HCT116 (cell line): ENCODE measurements around the gene ADD3. TPM values are rescaled to one million over a fixed set of nuclear protein-coding genes. Genes with fewer than 3 reads are reported as not detected.

Source experiments
- ATAC-seq: fragments of 200-7000 bp; cut with Tn5 transposase; 2 replicates; pipeline ENCODE4 v1.9.1; 2020; ENCODE audit warnings: mild to moderate bottlenecking, moderate library complexity
- BruUV-seq: library from RNA; stranded (reverse); fragments of 400-500 nt; replicated peaks from 2 replicates; lab custom pipeline; 2021; lab: Mats Ljungman, UMichigan
- CTCF ChIA-PET: fragments of 300-600 bp; sonication (Branson Sonifier 250); formaldehyde crosslinking; loops from one replicate; lab custom pipeline; 2021; ENCODE audit warnings: antibody characterized with exemption; lab: Charles Lee
- POLR2A ChIA-PET: fragments of 300-600, 350-600 bp; sonication (Branson Sonifier 250); formaldehyde crosslinking; loops from one replicate; lab custom pipeline; 2021; ENCODE audit warnings: antibody characterized with exemption; lab: Charles Lee
- RAD21 ChIA-PET, 2 experiments: fragments of 300-600 bp; sonication (Branson Sonifier 250); formaldehyde crosslinking; loops; one replicate each; lab custom pipeline; 2023; ENCODE audit warnings: low total read pairs in 2 of 2; ENCODE audit not compliant: uncharacterized antibody in 2 of 2, unreplicated experiment in 2 of 2, low non-redundant PET in 1 of 2; lab: Charles Lee
- DNase-seq: peaks from one replicate; pipeline ENCODE4 v3.0.0-alpha.2; 2010; ENCODE audit warnings: low read depth, low spot score
- H2AFZ ChIP-seq: fragments of 200-600 bp; shearing (Covaris generic), sonication (generic); 2 replicates; pipeline ENCODE4 v1.6.1; 2017; ENCODE audit warnings: low read depth, mixed run types, mixed read lengths, antibody characterized with exemption, low read length; ENCODE audit not compliant: poor library complexity, severe bottlenecking
- H3K27ac ChIP-seq: 2 replicates; pipeline ENCODE4 v1.5.1; 2012; ENCODE audit warnings: low read depth, low read length
- H3K27me3 ChIP-seq: fragments of 200-600 bp; sonication (generic); 2 replicates; pipeline ENCODE4 v1.6.1; 2016; ENCODE audit warnings: mixed run types, low read length, mixed read lengths; ENCODE audit not compliant: insufficient read depth
- H3K36me3 ChIP-seq, 2 experiments: fragments of 200-500 bp in 1 of 2; fragments of 200-600 bp in 1 of 2; sonication (Bioruptor generic) in 1 of 2; sonication (generic) in 1 of 2; 2 replicates each; pipeline versions ENCODE4 v1.5.1 to v1.6.1; 2014 to 2016; ENCODE audit warnings: low read length in 2 of 2, inconsistent platforms in 1 of 2, mixed read lengths in 1 of 2, mixed run types in 1 of 2; ENCODE audit not compliant: insufficient read depth in 2 of 2, control insufficient read depth in 1 of 2
- H3K4me1 ChIP-seq, 2 experiments: fragments of 200-600 bp in 1 of 2; sonication (generic) in 1 of 2; 2 replicates each; pipeline versions ENCODE4 v1.5.1 to v1.6.1; 2012 to 2017; ENCODE audit warnings: low read length in 2 of 2, inconsistent platforms in 1 of 2, mild to moderate bottlenecking in 1 of 2, mixed read lengths in 1 of 2, mixed run types in 1 of 2, moderate library complexity in 1 of 2; ENCODE audit not compliant: insufficient read depth in 2 of 2, control insufficient read depth in 1 of 2
- H3K4me2 ChIP-seq: fragments of 200-600 bp; sonication (generic); 2 replicates; pipeline ENCODE4 v1.6.1; 2017; ENCODE audit warnings: mixed run types, low read length, mixed read lengths
- H3K4me3 ChIP-seq, 2 experiments: fragments of 200-600 bp in 1 of 2; sonication (generic) in 1 of 2; replicated peaks in 1 of 2; 2 replicates each; pipeline ENCODE4 v1.5.1; 2011 to 2016; ENCODE audit warnings: low read length in 2 of 2, control low read depth in 1 of 2, low read depth in 1 of 2, mild to moderate bottlenecking in 1 of 2, mixed read lengths in 1 of 2, mixed run types in 1 of 2
- H3K79me2 ChIP-seq: fragments of 200-600 bp; sonication (generic); 2 replicates; pipeline ENCODE4 v1.6.1; 2017; ENCODE audit warnings: mild to moderate bottlenecking, mixed run types, low read length, moderate library complexity, mixed read lengths; ENCODE audit not compliant: insufficient read depth
- H3K9ac ChIP-seq: fragments of 200-600 bp; sonication (generic); 2 replicates; pipeline ENCODE4 v1.6.1; 2016; ENCODE audit warnings: low read length, mixed read lengths
- H3K9me2 ChIP-seq: fragments of 200-600 bp; sonication (generic), shearing (Covaris generic); 2 replicates; pipeline ENCODE4 v1.6.1; 2017; ENCODE audit warnings: mixed run types, mild to moderate bottlenecking, moderate library complexity; ENCODE audit not compliant: insufficient read depth
- H3K9me3 ChIP-seq, 2 experiments: fragments of 200-500 bp in 1 of 2; fragments of 200-600 bp in 1 of 2; sonication (Bioruptor generic) in 1 of 2; sonication (generic) in 1 of 2; 2 replicates each; pipeline ENCODE4 v1.6.1; 2014 to 2017; ENCODE audit warnings: low read length in 2 of 2, mixed read lengths in 2 of 2, inconsistent platforms in 1 of 2, low read depth in 1 of 2, mild to moderate bottlenecking in 1 of 2, mixed run types in 1 of 2, moderate library complexity in 1 of 2; ENCODE audit not compliant: control insufficient read depth in 1 of 2, insufficient read depth in 1 of 2
- H4K20me1 ChIP-seq: fragments of 200-600 bp; sonication (generic), shearing (Covaris generic); 2 replicates; pipeline ENCODE4 v1.6.1; 2017; ENCODE audit warnings: mixed run types, mild to moderate bottlenecking, moderate library complexity; ENCODE audit not compliant: insufficient read depth
- EZH2 ChIP-seq: fragments of 200-600 bp; sonication (generic); IDR thresholded peaks from 2 replicates; pipeline ENCODE4 v1.6.1; 2017; ENCODE audit warnings: antibody characterized with exemption, mixed run types
- FOSL1 ChIP-seq: IDR thresholded peaks from 2 replicates; pipeline ENCODE4 v1.6.1; 2012; ENCODE audit warnings: low read depth
- POLR2A ChIP-seq: IDR thresholded peaks from 2 replicates; pipeline ENCODE4 v1.7.0; 2011; ENCODE audit warnings: borderline replicate concordance; ENCODE audit not compliant: insufficient read depth, insufficient read length; ENCODE audit errors: extremely low read depth
- SIN3A ChIP-seq: IDR thresholded peaks from 2 replicates; pipeline ENCODE4 v1.6.1; 2012; ENCODE audit warnings: low read depth
- SP1 ChIP-seq: IDR thresholded peaks from 2 replicates; pipeline ENCODE4 v1.6.1; 2012; ENCODE audit warnings: low read depth
- SRF ChIP-seq: IDR thresholded peaks from 2 replicates; pipeline ENCODE4 v1.6.1; 2012; ENCODE audit warnings: low read depth
- intact Hi-C: fragments of 100-400 bp; cut with micrococcal nuclease; formaldehyde crosslinking; loops from 2 replicates; pipeline ENCODE4 v1.10.0; 2022
- total RNA-seq: library from RNA; stranded (reverse); gene quantifications from one replicate; pipeline ENCODE4 v1.2.1, GENCODE V29; 2021; ENCODE audit not compliant: unreplicated experiment
- TF ChIP-seq, protein P1 (sequence below): IDR thresholded peaks from 2 replicates; pipeline ENCODE4 v1.6.1; 2012
- TF ChIP-seq, protein P2 (sequence below): IDR thresholded peaks from 2 replicates; pipeline ENCODE4 v1.6.1; 2011; ENCODE audit warnings: mild to moderate bottlenecking, low read length, moderate library complexity; ENCODE audit not compliant: insufficient replicate concordance; ENCODE audit errors: extremely low read depth
- TF ChIP-seq, protein P3 (sequence below), 3 experiments: fragments of 200-600 bp in 1 of 3; sonication (generic) in 1 of 3; IDR thresholded peaks in 2 of 3; conservative IDR thresholded peaks in 1 of 3; 2 replicates each; pipeline ENCODE4 v1.5.1; 2012 to 2017; ENCODE audit warnings: low read depth in 2 of 3, low read length in 2 of 3, antibody characterized with exemption in 1 of 3, borderline replicate concordance in 1 of 3, control low read depth in 1 of 3, mild to moderate bottlenecking in 1 of 3, mixed read lengths in 1 of 3, mixed run types in 1 of 3, moderate library complexity in 1 of 3; ENCODE audit not compliant: insufficient read depth in 1 of 3

Gene ADD3
- total RNA-seq, 1 experiment from 2014 or later, result 41.1 TPM

DNA sequence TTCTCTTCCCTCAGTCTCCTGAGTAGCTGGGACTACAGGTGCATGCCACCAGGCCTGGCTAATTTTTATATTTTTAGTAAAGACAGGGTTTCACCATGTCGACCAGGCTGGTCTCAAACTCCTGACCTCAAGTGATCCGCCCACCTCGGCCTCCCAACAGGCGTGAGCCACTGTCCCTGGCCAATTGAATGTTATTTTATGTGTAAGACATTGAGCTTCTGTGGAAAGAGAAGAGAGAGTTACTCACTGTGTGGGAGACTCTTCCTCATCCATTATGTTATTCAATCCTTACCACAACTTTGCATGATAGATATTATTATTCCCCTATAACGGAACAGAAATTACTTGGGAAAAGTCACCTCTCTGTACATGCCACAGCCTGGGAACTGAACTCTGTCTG is 167.0 kb downstream of the ADD3 start:
- Histone ChIP-seq H4K20me1 (no peaks in the 10 kb centered on the region), H3K27ac (no peak overlapping the region), H2AFZ (no peak overlapping the region), H3K36me3 (no peaks in the 10 kb centered on the region), H3K4me1 (peaks cover 0 to 10% of the 10 kb centered on the region in 2 experiments; a peak in 2 of 4 replicates), H3K4me2 (no peak overlapping the region), H3K9ac (no peak overlapping the region), H3K9me2 (no peaks in the 10 kb centered on the region), H3K4me3 (no peak overlapping the region), H3K9me3 (no peaks in the 10 kb centered on the region), H3K27me3 (peaks cover 4% of the 10 kb centered on the region), H3K79me2 (no peaks in the 10 kb centered on the region)
- POLR2A ChIA-PET, result no interaction called here
- DNase-seq, result no peak
- no TSS peak for BruUV-seq
- no peak for ATAC-seq
- RAD21 ChIA-PET, result no interaction called here
- TF ChIP-seq, protein P1, sequence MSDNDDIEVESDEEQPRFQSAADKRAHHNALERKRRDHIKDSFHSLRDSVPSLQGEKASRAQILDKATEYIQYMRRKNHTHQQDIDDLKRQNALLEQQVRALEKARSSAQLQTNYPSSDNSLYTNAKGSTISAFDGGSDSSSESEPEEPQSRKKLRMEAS, result no peak
- TF ChIP-seq SRF, result no peak
- TF ChIP-seq POLR2A, result no peak
- no peak for TF ChIP-seq FOSL1
- TF ChIP-seq, protein P2, sequence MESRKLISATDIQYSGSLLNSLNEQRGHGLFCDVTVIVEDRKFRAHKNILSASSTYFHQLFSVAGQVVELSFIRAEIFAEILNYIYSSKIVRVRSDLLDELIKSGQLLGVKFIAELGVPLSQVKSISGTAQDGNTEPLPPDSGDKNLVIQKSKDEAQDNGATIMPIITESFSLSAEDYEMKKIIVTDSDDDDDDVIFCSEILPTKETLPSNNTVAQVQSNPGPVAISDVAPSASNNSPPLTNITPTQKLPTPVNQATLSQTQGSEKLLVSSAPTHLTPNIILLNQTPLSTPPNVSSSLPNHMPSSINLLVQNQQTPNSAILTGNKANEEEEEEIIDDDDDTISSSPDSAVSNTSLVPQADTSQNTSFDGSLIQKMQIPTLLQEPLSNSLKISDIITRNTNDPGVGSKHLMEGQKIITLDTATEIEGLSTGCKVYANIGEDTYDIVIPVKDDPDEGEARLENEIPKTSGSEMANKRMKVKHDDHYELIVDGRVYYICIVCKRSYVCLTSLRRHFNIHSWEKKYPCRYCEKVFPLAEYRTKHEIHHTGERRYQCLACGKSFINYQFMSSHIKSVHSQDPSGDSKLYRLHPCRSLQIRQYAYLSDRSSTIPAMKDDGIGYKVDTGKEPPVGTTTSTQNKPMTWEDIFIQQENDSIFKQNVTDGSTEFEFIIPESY, result no peak
- no peak for TF ChIP-seq EZH2
- TF ChIP-seq SP1, result no peak
- TF ChIP-seq SIN3A, result no peak
- TF ChIP-seq, protein P3, sequence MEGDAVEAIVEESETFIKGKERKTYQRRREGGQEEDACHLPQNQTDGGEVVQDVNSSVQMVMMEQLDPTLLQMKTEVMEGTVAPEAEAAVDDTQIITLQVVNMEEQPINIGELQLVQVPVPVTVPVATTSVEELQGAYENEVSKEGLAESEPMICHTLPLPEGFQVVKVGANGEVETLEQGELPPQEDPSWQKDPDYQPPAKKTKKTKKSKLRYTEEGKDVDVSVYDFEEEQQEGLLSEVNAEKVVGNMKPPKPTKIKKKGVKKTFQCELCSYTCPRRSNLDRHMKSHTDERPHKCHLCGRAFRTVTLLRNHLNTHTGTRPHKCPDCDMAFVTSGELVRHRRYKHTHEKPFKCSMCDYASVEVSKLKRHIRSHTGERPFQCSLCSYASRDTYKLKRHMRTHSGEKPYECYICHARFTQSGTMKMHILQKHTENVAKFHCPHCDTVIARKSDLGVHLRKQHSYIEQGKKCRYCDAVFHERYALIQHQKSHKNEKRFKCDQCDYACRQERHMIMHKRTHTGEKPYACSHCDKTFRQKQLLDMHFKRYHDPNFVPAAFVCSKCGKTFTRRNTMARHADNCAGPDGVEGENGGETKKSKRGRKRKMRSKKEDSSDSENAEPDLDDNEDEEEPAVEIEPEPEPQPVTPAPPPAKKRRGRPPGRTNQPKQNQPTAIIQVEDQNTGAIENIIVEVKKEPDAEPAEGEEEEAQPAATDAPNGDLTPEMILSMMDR (IDR thresholded peaks at IDR 0.05 in 2 of 3, conservative IDR thresholded peaks at IDR 0.05 in 1 of 3; ENCODE audit: borderline replicate concordance in 1 of 3, insufficient read depth in 1 of 3, low read depth in 2 of 3, low read length in 2 of 3), result no peak
- CTCF ChIA-PET, result interaction anchor here (1.5 to 1.6 kb wide), 2 partner anchors 31 to 291 kb away, joined by 3 read pairs; no protein-coding TSS in a partner anchor
- intact Hi-C loops, result no loop called here
